Measurements from ENCODE around the gene FOXP1. TPM values are rescaled to one million over a fixed set of nuclear protein-coding genes. Genes with fewer than 3 reads are reported as not detected.

Gene FOXP1
- polyA plus RNA-seq, 4 donors = 4.9 to 66.5 (median 15.3) TPM

DNA sequence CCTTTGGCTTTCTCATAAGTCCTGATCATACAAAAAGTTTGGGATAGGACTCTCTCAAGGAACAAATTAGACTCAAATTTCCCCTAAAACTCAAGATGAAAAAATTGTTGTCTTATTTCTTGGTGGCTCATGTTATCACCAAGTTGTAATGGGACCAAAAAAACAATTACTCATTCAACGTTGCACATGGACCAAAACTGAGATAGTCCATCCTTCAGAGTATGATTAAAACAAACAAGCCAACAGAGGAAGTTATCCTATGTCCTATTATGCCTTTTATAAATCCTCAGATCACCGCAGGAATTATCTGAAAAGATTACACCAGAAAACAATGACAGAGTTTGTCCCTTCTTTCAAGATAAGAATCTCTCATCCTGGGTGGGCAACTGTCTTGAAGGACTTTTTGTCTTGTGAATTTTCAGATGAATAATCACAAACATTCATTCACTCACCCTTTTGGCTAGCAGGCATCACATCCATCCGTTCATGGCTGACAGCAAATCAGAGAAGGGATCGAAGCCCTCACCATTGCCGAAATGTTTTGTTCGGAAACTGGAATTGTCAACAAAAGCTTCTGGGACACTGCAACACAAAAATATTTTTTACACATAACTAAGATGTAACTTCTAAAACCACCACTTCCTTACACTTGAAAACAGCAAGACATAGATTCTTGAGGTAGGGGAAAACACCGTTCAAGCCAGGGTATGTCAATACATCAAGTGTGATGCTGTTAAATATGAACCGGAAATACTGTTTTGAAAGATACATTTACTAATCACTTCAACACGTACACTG is 90.4 kb downstream of the FOXP1 start:
- Histone ChIP-seq H3K36me3 (ENCODE audit: control insufficient read depth in 3 of 3, insufficient read depth in 2 of 3, low read depth in 1 of 3, low read length in 3 of 3) (peaks cover 0 to 24% (median 7%) of the 10 kb centered on the region in 3 donors), H3K27ac (ENCODE audit: low read depth in 1 of 3, low read length in 2 of 3) (peak overlapping the region in 1 of 3 donors; percentile 11), H3K9me3 (ENCODE audit: control insufficient read depth in 2 of 2, insufficient read depth in 1 of 2, low read depth in 1 of 2, low read length in 1 of 2) (peaks cover 0 to 12% of the 10 kb centered on the region in 2 donors), H3K27me3 (ENCODE audit: control insufficient read depth in 3 of 3, insufficient read depth in 3 of 3, low read length in 3 of 3) (no peaks in the 10 kb centered on the region), H3K4me3 (ENCODE audit: low read depth in 1 of 3, low read length in 3 of 3) (no peak overlapping the region), H3K4me1 (ENCODE audit: control insufficient read depth in 3 of 3, insufficient read depth in 2 of 3, low read depth in 1 of 3, low read length in 2 of 3) (peaks cover 0 to 2% (median 0%) of the 10 kb centered on the region in 3 donors)
- DNase-seq (peak in 1 of 2 donors; percentile 24), FAIRE-seq (no peak)
- WGBS, 3 donors = 78 to 86% (median 84%) methylated on average over 9 of the region's 9 CpGs

DNA sequence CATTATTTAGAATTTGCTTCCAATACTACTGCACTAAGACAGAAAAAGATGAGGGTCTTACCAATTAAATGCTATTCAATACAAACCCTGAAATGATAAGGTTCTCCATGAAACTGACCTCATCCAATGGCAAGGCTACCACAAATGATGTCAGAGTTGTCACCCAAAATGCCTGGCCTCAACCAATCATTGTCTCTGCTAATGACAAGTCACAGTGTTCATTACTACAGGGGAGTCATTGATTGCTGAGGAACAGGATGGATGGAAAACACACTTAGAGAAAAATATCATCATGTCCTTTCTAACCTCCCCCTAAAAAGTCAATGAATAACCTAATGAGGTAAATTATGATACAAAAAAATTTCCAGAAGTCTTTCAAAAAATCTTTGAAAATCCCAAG is 91.0 kb downstream of the FOXP1 start:
- peaks cover 0 to 12% of the 10 kb centered on the region in 2 donors for H3K9me3 ChIP-seq (ENCODE audit: control insufficient read depth in 2 of 2, insufficient read depth in 1 of 2, low read depth in 1 of 2, low read length in 1 of 2)
- peaks cover 0 to 24% (median 7%) of the 10 kb centered on the region in 3 donors for H3K36me3 ChIP-seq (ENCODE audit: control insufficient read depth in 3 of 3, insufficient read depth in 2 of 3, low read depth in 1 of 3, low read length in 3 of 3)
- no peak overlapping the region for H3K4me3 ChIP-seq (ENCODE audit: low read depth in 1 of 3, low read length in 3 of 3)
- H3K27me3 ChIP-seq (ENCODE audit: control insufficient read depth in 3 of 3, insufficient read depth in 3 of 3, low read length in 3 of 3) = no peaks in the 10 kb centered on the region
- peaks cover 0 to 2% (median 0%) of the 10 kb centered on the region in 3 donors for H3K4me1 ChIP-seq (ENCODE audit: control insufficient read depth in 3 of 3, insufficient read depth in 2 of 3, low read depth in 1 of 3, low read length in 2 of 3)
- DNase-seq (no peak), FAIRE-seq (no peak)
- H3K27ac ChIP-seq (ENCODE audit: low read depth in 1 of 3, low read length in 2 of 3) = no peak overlapping the region

DNA sequence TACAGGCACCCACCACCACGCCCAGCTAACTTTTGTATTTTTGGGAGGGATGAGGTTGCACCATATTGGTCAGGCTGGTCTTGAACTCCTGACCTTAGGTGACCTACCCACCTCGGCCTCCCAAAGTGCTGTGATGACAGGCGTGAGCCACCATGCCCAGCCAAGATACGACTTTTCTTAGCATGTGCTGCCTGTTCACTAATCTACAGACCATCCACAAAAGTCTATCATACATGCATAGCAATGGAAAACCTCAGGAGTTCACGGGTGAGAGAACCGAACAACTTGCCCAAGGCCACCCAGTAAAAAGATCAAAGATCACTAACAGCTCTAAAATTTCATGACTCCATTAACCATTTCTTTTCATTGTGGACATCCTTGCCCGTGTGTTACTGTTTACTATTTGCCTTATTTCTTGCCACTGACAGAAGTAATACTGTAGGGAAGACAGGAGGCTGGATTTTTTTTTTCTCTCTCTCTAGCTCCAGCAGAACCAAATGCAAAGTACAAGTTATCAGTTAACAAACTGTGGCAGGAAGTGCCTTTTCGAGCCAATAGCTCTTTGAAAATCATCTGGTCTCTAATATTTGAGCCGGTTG is 92.3 kb downstream of the FOXP1 start:
- Histone ChIP-seq H3K36me3 (ENCODE audit: control insufficient read depth in 3 of 3, insufficient read depth in 2 of 3, low read depth in 1 of 3, low read length in 3 of 3) (peaks cover 0 to 24% (median 7%) of the 10 kb centered on the region in 3 donors), H3K27ac (ENCODE audit: low read depth in 1 of 3, low read length in 2 of 3) (no peak overlapping the region), H3K4me3 (ENCODE audit: low read depth in 1 of 3, low read length in 3 of 3) (no peak overlapping the region), H3K27me3 (ENCODE audit: control insufficient read depth in 3 of 3, insufficient read depth in 3 of 3, low read length in 3 of 3) (no peaks in the 10 kb centered on the region), H3K9me3 (ENCODE audit: control insufficient read depth in 2 of 2, insufficient read depth in 1 of 2, low read depth in 1 of 2, low read length in 1 of 2) (peaks cover 0 to 12% of the 10 kb centered on the region in 2 donors), H3K4me1 (ENCODE audit: control insufficient read depth in 3 of 3, insufficient read depth in 2 of 3, low read depth in 1 of 3, low read length in 2 of 3) (no peaks in the 10 kb centered on the region)
- FAIRE-seq (no peak), DNase-seq (no peak)
- WGBS, 3 donors = 89 to 93% (median 92%) methylated on average over 9 of the region's 9 CpGs

DNA sequence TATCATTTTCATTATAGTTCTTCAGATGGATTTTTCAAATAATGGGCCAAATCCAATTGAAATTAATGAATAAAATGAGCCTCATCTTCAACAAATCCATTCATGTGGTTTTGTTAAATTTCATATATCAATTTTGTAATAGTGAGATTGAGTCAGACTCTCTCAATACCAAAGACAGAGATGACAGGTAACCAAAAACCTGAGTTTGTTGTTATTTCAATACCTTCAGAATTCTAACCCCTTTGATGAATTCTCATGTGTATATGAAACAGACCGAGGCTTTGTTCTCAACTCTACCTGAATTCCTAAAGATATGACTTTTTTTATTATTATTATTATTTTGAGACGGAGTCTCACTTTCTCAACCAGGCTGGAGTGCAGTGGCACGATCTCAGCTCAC is 92.8 kb downstream of the FOXP1 start:
- Histone ChIP-seq H3K36me3 (ENCODE audit: control insufficient read depth in 3 of 3, insufficient read depth in 2 of 3, low read depth in 1 of 3, low read length in 3 of 3) (peaks cover 0 to 24% (median 7%) of the 10 kb centered on the region in 3 donors), H3K27ac (ENCODE audit: low read depth in 1 of 3, low read length in 2 of 3) (no peak overlapping the region), H3K27me3 (ENCODE audit: control insufficient read depth in 3 of 3, insufficient read depth in 3 of 3, low read length in 3 of 3) (no peaks in the 10 kb centered on the region), H3K4me1 (ENCODE audit: control insufficient read depth in 3 of 3, insufficient read depth in 2 of 3, low read depth in 1 of 3, low read length in 2 of 3) (no peaks in the 10 kb centered on the region), H3K4me3 (ENCODE audit: low read depth in 1 of 3, low read length in 3 of 3) (no peak overlapping the region), H3K9me3 (ENCODE audit: control insufficient read depth in 2 of 2, insufficient read depth in 1 of 2, low read depth in 1 of 2, low read length in 1 of 2) (peaks cover 0 to 12% of the 10 kb centered on the region in 2 donors)
- DNase-seq = no peak
- WGBS, 3 donors = 92 to 99% (median 98%) methylated on average over 3 of the region's 3 CpGs
- no peak for FAIRE-seq

DNA sequence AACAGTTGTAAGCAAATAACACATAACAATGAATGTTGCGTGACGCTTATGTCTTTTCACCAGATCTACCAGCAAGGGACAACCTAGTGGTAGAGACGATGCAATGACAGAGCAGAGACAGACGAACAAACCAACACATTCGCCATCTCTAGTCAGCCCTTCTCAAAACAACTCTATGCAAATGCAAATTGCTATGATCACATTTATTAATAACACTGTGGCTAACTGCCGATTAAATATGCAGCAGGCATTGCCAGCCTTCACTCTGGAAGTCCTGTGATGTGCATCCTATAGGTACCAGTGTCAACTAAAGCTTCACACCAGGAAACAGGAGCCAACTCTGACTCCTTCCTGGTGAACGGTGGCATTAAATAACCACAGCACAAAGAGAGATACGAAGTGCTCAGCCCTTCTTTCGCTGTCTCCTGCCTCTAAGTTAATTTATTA is 94.2 kb downstream of the FOXP1 start:
- Histone ChIP-seq H3K4me1 (ENCODE audit: control insufficient read depth in 3 of 3, insufficient read depth in 2 of 3, low read depth in 1 of 3, low read length in 2 of 3) (no peaks in the 10 kb centered on the region), H3K36me3 (ENCODE audit: control insufficient read depth in 3 of 3, insufficient read depth in 2 of 3, low read depth in 1 of 3, low read length in 3 of 3) (peaks cover 0 to 24% (median 7%) of the 10 kb centered on the region in 3 donors), H3K4me3 (ENCODE audit: low read depth in 1 of 3, low read length in 3 of 3) (no peak overlapping the region), H3K27ac (ENCODE audit: low read depth in 1 of 3, low read length in 2 of 3) (no peak overlapping the region), H3K27me3 (ENCODE audit: control insufficient read depth in 3 of 3, insufficient read depth in 3 of 3, low read length in 3 of 3) (no peaks in the 10 kb centered on the region), H3K9me3 (ENCODE audit: control insufficient read depth in 2 of 2, insufficient read depth in 1 of 2, low read depth in 1 of 2, low read length in 1 of 2) (peaks cover 0 to 12% of the 10 kb centered on the region in 2 donors)
- FAIRE-seq (no peak), DNase-seq (no peak)
- 89 to 98% (median 93%) methylated on average over 9 of the region's 9 CpGs for WGBS, 3 donors

DNA sequence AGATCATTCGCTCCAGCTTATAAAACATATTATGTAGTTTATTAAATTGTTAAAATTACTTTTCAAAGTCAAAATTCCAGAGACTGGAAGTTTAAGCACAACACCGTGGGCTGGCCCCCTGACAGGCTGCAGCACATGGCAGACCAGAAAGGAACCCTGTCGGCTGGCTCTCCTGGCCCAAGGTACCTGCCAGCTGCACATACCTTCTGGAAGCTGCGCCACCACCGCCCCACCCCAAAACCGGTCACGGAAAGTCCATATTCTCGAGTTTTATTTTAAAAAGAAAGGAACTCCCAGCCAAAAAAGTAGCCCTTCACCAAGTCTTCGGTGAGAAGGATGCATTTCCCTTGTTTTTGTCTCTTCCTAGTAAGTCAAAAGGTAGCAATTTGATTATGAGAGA is 94.6 kb downstream of the FOXP1 start:
- no peak overlapping the region for H3K27ac ChIP-seq (ENCODE audit: low read depth in 1 of 3, low read length in 2 of 3)
- H3K4me3 ChIP-seq (ENCODE audit: low read depth in 1 of 3, low read length in 3 of 3) = no peak overlapping the region
- no peaks in the 10 kb centered on the region for H3K4me1 ChIP-seq (ENCODE audit: control insufficient read depth in 3 of 3, insufficient read depth in 2 of 3, low read depth in 1 of 3, low read length in 2 of 3)
- H3K9me3 ChIP-seq (ENCODE audit: control insufficient read depth in 2 of 2, insufficient read depth in 1 of 2, low read depth in 1 of 2, low read length in 1 of 2) = peaks cover 0 to 12% of the 10 kb centered on the region in 2 donors
- no peak for FAIRE-seq
- DNase-seq = no peak
- no peaks in the 10 kb centered on the region for H3K27me3 ChIP-seq (ENCODE audit: control insufficient read depth in 3 of 3, insufficient read depth in 3 of 3, low read length in 3 of 3)
- peaks cover 0 to 22% (median 7%) of the 10 kb centered on the region in 3 donors for H3K36me3 ChIP-seq (ENCODE audit: control insufficient read depth in 3 of 3, insufficient read depth in 2 of 3, low read depth in 1 of 3, low read length in 3 of 3)
- 90 to 93% (median 91%) methylated on average over 9 of the region's 9 CpGs for WGBS, 3 donors

DNA sequence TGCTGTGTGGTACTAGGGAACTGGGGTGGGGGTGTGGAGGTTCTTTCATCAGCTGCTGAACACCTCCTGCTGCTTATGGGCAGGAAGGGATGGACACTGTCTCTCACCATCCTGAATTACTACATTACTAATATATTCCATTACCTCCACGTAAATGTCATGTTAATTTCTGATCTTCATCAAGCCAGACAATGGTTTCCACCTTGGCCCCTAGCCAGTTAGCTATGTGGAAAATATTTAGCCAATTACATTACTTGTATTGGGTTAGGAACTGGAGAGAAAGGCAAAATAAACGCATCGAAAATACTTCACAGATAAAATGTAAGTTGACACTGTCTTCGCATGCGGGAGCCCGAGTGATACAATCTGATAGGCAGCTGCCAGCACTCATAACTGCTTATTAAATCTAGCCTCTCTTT is 95.1 kb downstream of the FOXP1 start:
- 77 to 89% (median 86%) methylated on average over 6 of the region's 6 CpGs for WGBS, 3 donors
- H3K9me3 ChIP-seq (ENCODE audit: control insufficient read depth in 2 of 2, insufficient read depth in 1 of 2, low read depth in 1 of 2, low read length in 1 of 2) = peaks cover 0 to 12% of the 10 kb centered on the region in 2 donors
- no peak overlapping the region for H3K4me3 ChIP-seq (ENCODE audit: low read depth in 1 of 3, low read length in 3 of 3)
- H3K27ac ChIP-seq (ENCODE audit: low read depth in 1 of 3, low read length in 2 of 3) = no peak overlapping the region
- FAIRE-seq = no peak
- H3K27me3 ChIP-seq (ENCODE audit: control insufficient read depth in 3 of 3, insufficient read depth in 3 of 3, low read length in 3 of 3) = no peaks in the 10 kb centered on the region
- no peak for DNase-seq
- H3K36me3 ChIP-seq (ENCODE audit: control insufficient read depth in 3 of 3, insufficient read depth in 2 of 3, low read depth in 1 of 3, low read length in 3 of 3) = peaks cover 0 to 22% (median 7%) of the 10 kb centered on the region in 3 donors
- H3K4me1 ChIP-seq (ENCODE audit: control insufficient read depth in 3 of 3, insufficient read depth in 2 of 3, low read depth in 1 of 3, low read length in 2 of 3) = no peaks in the 10 kb centered on the region

DNA sequence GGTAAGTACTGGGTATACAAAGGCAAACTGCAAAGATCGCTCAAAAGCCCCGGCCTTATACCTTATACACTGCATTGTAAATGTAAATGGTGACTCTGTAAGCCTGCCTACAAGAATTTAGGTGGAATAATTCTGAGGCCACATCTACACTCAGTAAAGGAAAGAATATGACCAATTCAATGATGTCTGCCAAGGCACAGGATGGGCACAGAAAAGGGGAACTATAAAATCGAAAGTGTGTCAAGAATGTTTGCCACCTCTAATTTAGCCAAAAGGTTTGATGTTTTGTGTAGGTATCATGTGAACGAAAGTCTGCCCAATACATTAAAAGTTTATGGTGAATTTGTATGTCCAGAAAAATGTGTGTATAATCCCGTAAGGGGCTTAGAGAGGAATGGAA is 96.1 kb downstream of the FOXP1 start:
- DNase-seq (no peak), FAIRE-seq (no peak)
- 74 to 94% (median 86%) methylated on average over 5 of the region's 5 CpGs for WGBS, 3 donors
- Histone ChIP-seq H3K4me3 (ENCODE audit: low read depth in 1 of 3, low read length in 3 of 3) (no peak overlapping the region), H3K36me3 (ENCODE audit: control insufficient read depth in 3 of 3, insufficient read depth in 2 of 3, low read depth in 1 of 3, low read length in 3 of 3) (peaks cover 0 to 21% (median 2%) of the 10 kb centered on the region in 3 donors), H3K27me3 (ENCODE audit: control insufficient read depth in 3 of 3, insufficient read depth in 3 of 3, low read length in 3 of 3) (no peaks in the 10 kb centered on the region), H3K27ac (ENCODE audit: low read depth in 1 of 3, low read length in 2 of 3) (no peak overlapping the region), H3K9me3 (ENCODE audit: control insufficient read depth in 2 of 2, insufficient read depth in 1 of 2, low read depth in 1 of 2, low read length in 1 of 2) (peaks cover 0 to 12% of the 10 kb centered on the region in 2 donors), H3K4me1 (ENCODE audit: control insufficient read depth in 3 of 3, insufficient read depth in 2 of 3, low read depth in 1 of 3, low read length in 2 of 3) (no peaks in the 10 kb centered on the region)

Measured in small intestine (tissue), 7 donors.